Aorta (tissue), 5 donors: ENCODE data around the gene OMP. TPM values are rescaled to one million over a fixed set of nuclear protein-coding genes. Genes with fewer than 3 reads are reported as not detected.
"Not testable (repeated sequence)": the region's sequence is repeated elsewhere in the genome, so short reads cannot be mapped to it uniquely, and the experiment has no call there.

Experiments
- ATAC-seq: fragments of 200-7000 bp; cut with Tn5 transposase; one replicate; pipeline ENCODE4 v1.9.1; 2022; ENCODE audit warnings: moderate library complexity; ENCODE audit not compliant: low FRiP score
- DNase-seq, 2 donors: peaks; one replicate each; pipeline ENCODE4 v3.0.0-alpha.2; 2020
- H3K27ac ChIP-seq, 2 donors: one replicate each; pipeline ENCODE4 v1.5.1; 2013; ENCODE audit warnings: low read length in 2 of 2, mild to moderate bottlenecking in 2 of 2, moderate library complexity in 2 of 2, control low read depth in 1 of 2, inconsistent platforms in 1 of 2, low read depth in 1 of 2
- H3K27me3 ChIP-seq, 2 donors: one replicate each; pipeline ENCODE4 v1.6.1; 2013; ENCODE audit warnings: control low read depth in 1 of 2, low read length in 1 of 2, mild to moderate bottlenecking in 1 of 2, moderate library complexity in 1 of 2; ENCODE audit not compliant: insufficient read depth in 2 of 2, control insufficient read depth in 1 of 2
- H3K36me3 ChIP-seq, 2 donors: one replicate each; pipeline ENCODE4 v1.6.1; 2013; ENCODE audit warnings: control low read depth in 1 of 2, low read length in 1 of 2, mild to moderate bottlenecking in 1 of 2; ENCODE audit not compliant: insufficient read depth in 2 of 2, control insufficient read depth in 1 of 2
- H3K4me1 ChIP-seq, 2 donors: one replicate each; pipeline ENCODE4 v1.6.1; 2013; ENCODE audit warnings: low read length in 2 of 2, control low read depth in 1 of 2, mild to moderate bottlenecking in 1 of 2, moderate library complexity in 1 of 2; ENCODE audit not compliant: insufficient read depth in 2 of 2, control insufficient read depth in 1 of 2
- H3K4me3 ChIP-seq, 2 donors: one replicate each; pipeline ENCODE4 v1.5.1; 2013; ENCODE audit warnings: low read length in 2 of 2, control low read depth in 1 of 2, mild to moderate bottlenecking in 1 of 2
- H3K9me3 ChIP-seq: one replicate; pipeline ENCODE4 v1.6.1; 2013; ENCODE audit warnings: mild to moderate bottlenecking, low read length; ENCODE audit not compliant: control insufficient read depth
- WGBS, 2 donors: extraction: QIAGEN DNeasy Blood & Tissue Kit; methylation state at CpG; one replicate each; pipeline ENCODE4 v1.1.7; 2013; 5-methylcytosine and 5-hydroxymethylcytosine counted together
- intact Hi-C, 2 donors: fragments of 100-400 bp; cut with DNase I; formaldehyde crosslinking; loops; one replicate each; pipeline versions ENCODE4 v1.14.2 to v1.15.0; 2022
- polyA plus RNA-seq, 2 donors: library from polyadenylated mRNA; stranded (reverse); fragments of 200-250 nt; gene quantifications; one replicate each; pipeline ENCODE4 v1.2.3, GENCODE V29; 2013
- total RNA-seq, 2 donors: library from RNA; stranded (reverse); fragmentation: NEBNext Ultra II Directional; extraction: Animal tissue kit (Norgen Biotek cat#: 25700); gene quantifications; one replicate each; pipeline ENCODE4 v1.2.1, GENCODE V29; 2021
- donor health status: healthy with polysubstance abuse.
- donor health status: Bipolar disorder and iron deficiency.
- donor health status: DM: no; HTN: no; CAD: no.
- donor health status: DM: no; HTN: no; CAD: no.
- donor health status: DM: yes; HTN: yes; CAD: no.

Gene OMP
- total and polyA plus RNA-seq, 4 donors = 2.1 TPM; not detected in 3

DNA sequence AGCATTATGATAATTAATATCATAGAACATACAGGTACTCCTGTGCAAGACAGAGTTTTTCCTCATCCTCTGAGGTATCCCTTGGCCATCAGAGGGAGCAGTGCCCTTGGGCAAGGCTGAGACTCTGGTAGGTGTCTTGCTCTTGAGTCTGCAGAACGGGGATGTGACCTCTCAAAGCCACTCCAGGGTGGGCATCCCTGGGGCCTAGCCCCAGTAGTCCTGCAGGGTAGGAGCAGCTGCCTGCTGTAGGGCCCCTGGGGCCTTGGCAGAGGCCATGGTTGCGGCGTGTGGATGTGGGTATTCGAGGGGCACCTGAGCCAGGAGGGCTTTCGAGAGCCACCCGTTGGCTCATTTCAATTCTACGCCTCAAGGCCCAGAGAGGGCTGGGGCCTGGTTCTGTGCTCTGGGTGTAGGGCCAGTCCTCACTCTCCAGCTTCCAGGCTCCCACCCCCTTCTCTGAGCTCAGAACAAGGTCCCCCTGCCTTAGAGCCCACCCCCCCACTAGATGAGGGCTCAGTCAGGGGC lies 7.7 kb upstream of the OMP start:
- intact Hi-C loops = no loop called here
- no peaks in the 10 kb centered on the region for H3K9me3 ChIP-seq
- H3K27me3 ChIP-seq = no peaks in the 10 kb centered on the region
- H3K4me1 ChIP-seq = no peaks in the 10 kb centered on the region
- H3K36me3 ChIP-seq = no peaks in the 10 kb centered on the region
- WGBS, 2 donors = 96 to 97% methylated on average over 7 of the region's 7 CpGs
- DNase-seq = peak; percentile 24 to 37
- ATAC-seq = no peak
- no peak overlapping the region for H3K27ac ChIP-seq
- H3K4me3 ChIP-seq = no peak overlapping the region

GRCh38 chr11:77095551-77096490 lies 6.8 kb upstream of the OMP start:
- 91 to 95% methylated on average over 21 of the region's 21 CpGs for WGBS, 2 donors
- peak; percentile 37 to 51 for DNase-seq
- Histone ChIP-seq H3K36me3 (no peaks in the 10 kb centered on the region), H3K9me3 (no peaks in the 10 kb centered on the region), H3K27ac (no peak overlapping the region), H3K4me3 (no peak overlapping the region), H3K4me1 (no peaks in the 10 kb centered on the region), H3K27me3 (no peaks in the 10 kb centered on the region)
- ATAC-seq = no peak
- intact Hi-C loops = no loop called here

GRCh38 chr11:77096591-77097019 lies 6.0 kb upstream of the OMP start:
- no peaks in the 10 kb centered on the region for H3K27me3 ChIP-seq
- H3K36me3 ChIP-seq = no peaks in the 10 kb centered on the region
- no peaks in the 10 kb centered on the region for H3K9me3 ChIP-seq
- intact Hi-C loops = no loop called here
- no peak overlapping the region for H3K4me3 ChIP-seq
- 94 to 98% methylated on average over 8 of the region's 8 CpGs for WGBS, 2 donors
- no peak for ATAC-seq
- H3K4me1 ChIP-seq = no peaks in the 10 kb centered on the region
- no peak overlapping the region for H3K27ac ChIP-seq
- peak in 1 of 2 donors; percentile 34 for DNase-seq

- H3K9me3 ChIP-seq, H3K27ac ChIP-seq, H3K4me1 ChIP-seq, DNase-seq, H3K27me3 ChIP-seq, intact Hi-C loops, ATAC-seq, H3K36me3 ChIP-seq, H3K4me3 ChIP-seq: not testable (repeated sequence)
- 85 to 86% methylated on average over 4 of the region's 4 CpGs for WGBS, 2 donors
These were observed 5.5 kb upstream of the OMP start for GRCh38 chr11:77097180-77097579.

DNA sequence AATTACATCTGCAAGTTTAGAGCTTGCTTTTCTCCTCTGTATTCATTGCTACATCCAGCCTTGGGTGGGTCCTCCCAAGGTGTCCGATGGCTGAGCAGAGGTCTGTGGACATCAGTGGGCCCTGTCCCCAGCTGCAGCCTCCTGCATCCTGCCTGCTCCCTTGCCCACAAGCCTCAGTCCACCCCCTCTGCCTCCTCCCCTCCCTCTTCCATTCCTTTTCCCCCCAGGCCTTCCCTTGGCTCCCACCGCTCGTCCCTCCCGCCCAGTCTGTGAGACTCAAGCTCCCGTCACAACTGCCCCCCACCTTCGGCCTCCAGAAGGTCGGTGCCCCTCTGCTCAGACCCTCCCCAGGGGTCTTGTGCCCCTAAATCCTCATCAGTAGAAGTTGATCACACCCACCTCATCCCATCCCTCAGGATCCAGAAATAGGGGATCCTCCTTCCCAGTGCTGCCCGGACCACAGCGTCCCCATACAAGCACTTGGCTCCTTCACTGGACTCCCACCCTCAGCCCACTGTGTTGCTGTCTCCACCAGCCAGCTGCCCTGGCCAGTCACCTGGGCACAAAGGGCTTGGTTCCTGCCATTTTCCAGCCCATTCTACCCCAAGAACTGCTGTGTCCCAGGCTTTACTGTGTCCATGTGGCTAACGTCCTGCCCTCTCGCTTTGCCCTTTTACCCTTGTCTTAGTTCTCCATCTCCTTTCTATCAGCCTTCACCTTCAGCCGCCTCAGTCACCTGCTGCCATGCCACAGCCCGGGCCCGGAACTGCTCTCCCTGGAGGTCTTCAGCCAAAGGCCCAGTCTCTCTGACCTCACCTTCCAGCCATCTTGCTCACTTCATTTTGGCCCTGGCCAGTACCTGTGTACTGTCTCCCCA lies 2.2 kb upstream of the OMP start:
- Histone ChIP-seq H3K27ac (no peak overlapping the region), H3K4me1 (no peaks in the 10 kb centered on the region), H3K27me3 (no peaks in the 10 kb centered on the region), H3K4me3 (no peak overlapping the region), H3K36me3 (no peaks in the 10 kb centered on the region), H3K9me3 (no peaks in the 10 kb centered on the region)
- ATAC-seq (no peak), DNase-seq (peak; percentile 32 to 63)
- WGBS, 2 donors = 96% methylated on average over 14 of the region's 14 CpGs
- intact Hi-C loops = loop anchor here in 1 of 2 donors (10.0 kb wide), 1 partner anchor 366 kb away; no protein-coding TSS in a partner anchor

DNA sequence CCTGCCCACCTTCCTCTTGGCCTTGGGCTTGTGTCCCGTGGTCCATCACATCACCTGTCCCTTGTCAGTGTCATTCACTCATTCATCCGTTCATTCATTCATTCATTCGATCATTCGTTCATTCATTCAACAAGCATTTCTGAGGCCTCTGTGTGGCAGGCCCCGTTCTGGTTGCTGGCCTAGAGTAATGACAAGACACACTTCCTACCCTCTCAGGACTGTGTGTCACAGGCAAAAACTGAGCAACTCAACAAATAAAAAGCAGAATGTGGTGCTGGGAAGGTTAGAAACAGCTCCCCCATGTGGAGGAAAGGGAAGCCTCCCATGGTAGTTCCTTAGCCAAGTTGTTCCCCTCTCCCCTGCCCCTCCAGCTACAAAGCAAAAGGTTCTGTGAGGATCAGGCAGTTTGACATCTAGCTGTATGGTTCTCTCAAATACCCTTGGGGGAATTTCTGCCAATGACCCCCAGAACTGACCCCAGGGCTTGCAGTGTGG lies 1.6 kb upstream of the OMP start:
- intact Hi-C loops = loop anchor here in 1 of 2 donors (10.0 kb wide), 1 partner anchor 366 kb away; no protein-coding TSS in a partner anchor
- WGBS, 2 donors = 91 to 92% methylated on average over 5 of the region's 5 CpGs
- no peak for ATAC-seq

DNA sequence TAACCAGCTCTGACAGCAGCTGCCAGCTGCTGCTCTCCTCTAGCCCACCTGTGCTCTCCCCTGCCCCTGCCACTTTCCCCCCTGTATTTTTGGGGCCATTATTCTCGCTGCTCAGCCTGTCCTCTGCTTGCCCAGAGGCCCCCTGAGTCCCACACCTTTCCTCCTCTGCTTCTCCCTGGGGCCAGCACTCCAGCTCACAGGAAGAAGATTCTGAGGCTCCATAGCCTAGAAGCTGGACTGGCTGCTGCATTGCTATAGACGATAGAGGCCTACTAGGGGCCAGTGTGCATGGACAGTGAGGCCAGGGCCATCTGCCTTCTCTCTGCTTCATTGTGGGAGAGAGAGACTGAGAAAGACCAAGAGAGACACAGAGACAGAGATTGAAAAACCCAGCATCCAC lies 679 bp downstream of the OMP start:
- 92 to 94% methylated on average over 2 of the region's 2 CpGs for WGBS, 2 donors
- no peaks in the 10 kb centered on the region for H3K9me3 ChIP-seq

More for the DNA sequence above, 1.6 kb upstream of the OMP start:
- H3K4me1 ChIP-seq = no peaks in the 10 kb centered on the region
- no peak for DNase-seq
- H3K4me3 ChIP-seq = no peak overlapping the region
- H3K27ac ChIP-seq = no peak overlapping the region
- no peaks in the 10 kb centered on the region for H3K36me3 ChIP-seq
- H3K9me3 ChIP-seq = no peaks in the 10 kb centered on the region
- no peaks in the 10 kb centered on the region for H3K27me3 ChIP-seq

DNA sequence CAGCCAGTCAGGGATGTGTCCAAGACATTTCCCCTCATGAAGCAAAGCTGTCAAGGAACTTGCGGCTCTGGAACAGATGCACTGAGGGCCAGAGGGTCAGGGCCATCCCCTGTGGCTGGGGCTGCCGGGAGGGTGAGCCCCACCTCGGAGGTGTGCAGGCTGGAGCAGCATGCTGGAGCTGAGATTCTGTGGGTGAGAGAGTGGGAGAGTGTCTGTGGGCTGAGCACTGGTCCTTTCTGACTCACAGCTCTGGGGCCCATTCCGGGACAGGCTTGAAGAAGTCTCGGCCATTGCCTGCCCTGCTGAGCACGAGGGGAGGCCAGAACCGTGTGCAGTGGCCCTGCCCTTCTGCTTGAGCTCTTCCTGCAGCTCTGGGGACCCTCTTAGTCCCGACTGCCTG lies 2.1 kb downstream of the OMP start:
- Histone ChIP-seq H3K4me3 (no peak overlapping the region), H3K36me3 (no peaks in the 10 kb centered on the region), H3K27me3 (no peaks in the 10 kb centered on the region), H3K4me1 (no peaks in the 10 kb centered on the region), H3K27ac (no peak overlapping the region), H3K9me3 (no peaks in the 10 kb centered on the region)
- 86 to 92% methylated on average over 8 of the region's 8 CpGs for WGBS, 2 donors
- no peak for DNase-seq
- intact Hi-C loops = loop anchor here in 1 of 2 donors (10.0 kb wide), 1 partner anchor 370 kb away; no protein-coding TSS in a partner anchor
- ATAC-seq = no peak

More for the DNA sequence above, 679 bp downstream of the OMP start:
- Histone ChIP-seq H3K27me3 (no peaks in the 10 kb centered on the region), H3K4me3 (no peak overlapping the region), H3K27ac (no peak overlapping the region), H3K36me3 (no peaks in the 10 kb centered on the region), H3K4me1 (no peaks in the 10 kb centered on the region)
- no peak for DNase-seq
- no peak for ATAC-seq
- intact Hi-C loops = loop anchor here in 1 of 2 donors (10.0 kb wide), 1 partner anchor 369 kb away; no protein-coding TSS in a partner anchor
